ENCODE results near the gene ADTRP.

ADTRP gene

GRCh38 chr6:11672256-11672655 is 106.3 kb downstream of the ADTRP start:
- intact Hi-C loops (cut with DNase I) = no loop called here
- no peak for DNase-seq

GRCh38 chr6:11669696-11670095 is 108.9 kb downstream of the ADTRP start:
- intact Hi-C loops (cut with DNase I) = no loop called here
- no peak for DNase-seq

- no peak for DNase-seq
- intact Hi-C loops (cut with DNase I) = no loop called here
Measured at GRCh38 chr6:11668455-11668854, 110.1 kb downstream of the ADTRP start.

DNA sequence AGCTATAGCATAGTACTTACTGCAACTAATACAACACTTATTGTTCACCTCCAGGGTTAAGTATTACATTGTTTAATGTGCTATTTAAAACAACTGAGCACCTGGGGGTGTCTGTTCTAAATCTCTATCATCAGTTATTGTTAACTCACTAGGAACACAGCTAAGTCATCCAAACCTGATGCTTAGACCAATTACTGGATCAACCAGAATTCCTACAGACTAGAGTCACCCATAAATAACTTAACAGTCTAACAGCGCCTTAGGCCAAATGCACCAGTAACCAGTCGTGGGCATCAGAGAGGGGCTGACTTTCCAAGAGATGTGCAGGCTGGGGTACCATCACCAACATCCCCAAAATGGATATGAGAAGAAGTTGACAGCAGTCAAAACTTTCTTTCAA is 110.7 kb downstream of the ADTRP start:
- intact Hi-C loops (cut with DNase I) = no loop called here

GRCh38 chr6:11665604-11666326 is 112.8 kb downstream of the ADTRP start:
- intact Hi-C loops (cut with DNase I) = no loop called here
- no peak for DNase-seq

More for the DNA sequence above, 110.7 kb downstream of the ADTRP start:
- DNase-seq = no peak
